Stimulated activated CD8-positive, alpha-beta memory T cell treated with anti-CD3 and anti-CD28 coated beads, Interleukin-12 subunit alpha, Interleukin-12 subunit beta, amount 100 ng/mL, for 24 hours (primary cell): Measurements from ENCODE around the gene TCFL5.

Source experiments
- DNase-seq: peaks from one replicate; pipeline ENCODE4 v3.0.0-alpha.2; 2020; ENCODE audit errors: extremely low read depth

TCFL5 gene

GRCh38 chr20:62812181-62812906 lies 49.3 kb downstream of the TCFL5 start:
- DNase-seq: no peak

DNA sequence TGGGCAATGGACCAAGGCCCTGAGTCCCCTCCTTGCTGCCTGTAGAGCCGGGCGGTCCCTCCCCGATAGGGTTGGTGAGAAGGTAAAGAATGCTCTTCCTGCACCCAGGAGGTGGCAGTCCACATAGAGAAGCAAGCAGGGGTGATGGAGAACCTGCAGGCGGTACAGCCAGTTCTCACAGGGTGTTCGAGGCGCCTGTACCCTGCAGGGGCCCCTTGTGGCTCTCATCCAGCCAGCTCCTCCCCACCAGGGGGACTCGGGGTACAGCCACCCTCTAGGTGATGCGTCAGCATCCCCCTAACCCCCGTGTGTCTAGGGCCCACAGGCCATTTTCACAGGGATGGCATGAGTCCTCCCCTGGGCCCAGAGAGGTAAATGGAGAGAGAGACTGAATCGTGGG lies 49.9 kb downstream of the TCFL5 start:
- DNase-seq: no peak

GRCh38 chr20:62811320-62811719 lies 50.3 kb downstream of the TCFL5 start:
- no peak for DNase-seq

DNA sequence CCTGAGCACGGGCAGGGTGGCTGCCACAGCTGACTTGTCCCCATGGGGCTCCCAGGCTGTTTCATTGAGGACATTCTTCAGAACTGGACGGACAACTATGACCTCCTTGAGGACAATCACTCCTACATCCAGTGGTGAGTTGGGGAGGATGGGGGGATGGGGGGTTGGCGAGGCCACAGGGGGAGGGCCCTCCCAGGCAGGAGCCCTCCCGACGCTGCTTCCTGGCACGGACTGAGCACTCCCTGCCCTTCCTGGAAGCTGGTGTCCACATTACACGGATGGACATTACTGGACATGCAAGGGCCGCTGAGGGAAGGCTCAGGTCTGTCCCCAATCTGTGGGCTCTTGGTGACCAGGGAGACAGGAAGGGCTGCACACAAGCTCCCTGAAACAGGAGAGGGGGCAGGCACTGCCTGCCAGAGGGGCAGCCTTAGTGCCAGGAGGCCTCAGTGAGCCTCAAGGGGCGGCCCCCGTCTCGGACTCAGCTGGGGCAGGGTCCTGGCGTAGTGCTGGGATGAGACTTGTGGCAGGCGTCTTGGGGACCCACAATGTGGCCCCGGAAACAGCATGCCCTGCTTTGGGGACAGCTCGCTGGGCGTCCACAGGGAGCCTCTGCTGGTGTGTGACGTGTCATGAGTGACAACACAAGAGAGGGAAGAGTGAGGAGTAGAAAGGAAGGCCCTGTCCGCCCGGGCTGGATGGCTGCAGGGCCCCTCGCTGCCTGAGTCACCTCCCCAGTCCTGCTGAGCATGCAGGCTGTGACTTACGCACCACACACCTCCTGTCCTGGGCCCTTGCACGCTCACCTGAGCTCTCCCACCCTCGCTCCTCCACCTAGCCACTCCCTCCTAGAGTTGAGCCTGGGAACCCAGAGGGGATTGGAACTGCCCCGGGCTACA lies 51.8 kb downstream of the TCFL5 start:
- DNase-seq: no peak

DNA sequence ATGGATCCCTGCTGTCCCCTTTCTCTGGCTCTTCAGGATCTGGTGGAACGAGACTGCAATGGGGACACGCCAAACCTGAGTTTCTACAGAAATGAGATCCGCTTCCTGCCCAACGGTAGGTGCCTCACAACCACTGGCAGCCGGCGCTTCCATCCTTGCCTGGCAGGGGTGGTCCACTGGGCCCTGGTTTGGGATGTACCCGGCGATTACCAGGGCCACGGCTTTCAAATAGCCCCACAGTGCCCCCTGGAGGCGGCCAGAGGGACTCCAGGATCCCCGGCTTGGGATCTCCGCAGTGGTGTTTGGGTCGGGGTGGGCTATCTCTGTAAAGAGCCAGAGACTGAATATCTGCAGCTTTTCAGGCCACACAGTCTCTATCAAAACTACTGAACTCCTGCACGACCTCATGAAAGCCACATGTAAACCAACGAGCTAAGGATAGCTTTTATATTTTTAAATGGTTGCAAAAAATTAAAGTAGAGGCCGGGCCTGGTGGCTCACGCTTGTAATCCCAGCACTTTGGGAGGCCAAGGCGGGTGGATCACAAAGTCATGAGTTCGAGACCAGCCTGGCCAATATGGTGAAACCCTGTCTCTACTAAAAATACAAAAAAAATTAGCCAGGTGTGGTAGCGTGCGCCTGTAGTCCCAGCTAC lies 53.3 kb downstream of the TCFL5 start:
- peak; percentile 40 for DNase-seq

GRCh38 chr20:62807444-62808210 lies 54.0 kb downstream of the TCFL5 start:
- DNase-seq: no peak

DNA sequence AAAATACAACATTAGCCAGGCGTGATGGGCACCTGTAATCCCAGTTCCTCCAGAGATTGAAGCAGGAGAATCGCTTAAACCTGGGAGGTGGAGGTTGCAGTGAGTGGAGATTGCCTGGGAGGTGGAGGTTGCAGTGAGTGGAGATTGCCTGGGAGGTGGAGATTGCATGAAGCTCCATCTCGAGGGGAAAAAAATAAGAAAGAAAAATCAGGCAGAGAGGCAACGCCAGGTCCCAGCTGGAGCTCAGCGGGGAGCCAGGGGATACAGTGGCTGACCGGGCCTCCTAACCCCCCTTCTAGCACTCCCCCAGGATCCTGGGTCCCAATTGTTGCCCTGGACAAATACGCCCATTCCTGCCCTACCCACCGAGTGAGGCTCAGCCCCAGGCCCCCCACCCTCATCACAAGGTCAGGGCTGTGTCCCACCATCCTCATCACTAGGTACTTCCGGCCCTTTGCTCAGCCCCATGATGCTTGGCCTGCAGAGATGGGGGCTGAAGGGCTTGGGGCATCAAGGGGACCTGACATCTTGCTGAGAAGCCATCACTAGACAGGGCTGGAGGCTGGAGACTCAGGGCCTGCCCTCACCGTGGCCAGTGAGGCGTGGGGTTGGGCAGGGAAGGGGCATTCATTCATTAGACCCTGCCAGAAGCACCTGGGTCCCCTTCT lies 55.1 kb downstream of the TCFL5 start:
- no peak for DNase-seq

DNA sequence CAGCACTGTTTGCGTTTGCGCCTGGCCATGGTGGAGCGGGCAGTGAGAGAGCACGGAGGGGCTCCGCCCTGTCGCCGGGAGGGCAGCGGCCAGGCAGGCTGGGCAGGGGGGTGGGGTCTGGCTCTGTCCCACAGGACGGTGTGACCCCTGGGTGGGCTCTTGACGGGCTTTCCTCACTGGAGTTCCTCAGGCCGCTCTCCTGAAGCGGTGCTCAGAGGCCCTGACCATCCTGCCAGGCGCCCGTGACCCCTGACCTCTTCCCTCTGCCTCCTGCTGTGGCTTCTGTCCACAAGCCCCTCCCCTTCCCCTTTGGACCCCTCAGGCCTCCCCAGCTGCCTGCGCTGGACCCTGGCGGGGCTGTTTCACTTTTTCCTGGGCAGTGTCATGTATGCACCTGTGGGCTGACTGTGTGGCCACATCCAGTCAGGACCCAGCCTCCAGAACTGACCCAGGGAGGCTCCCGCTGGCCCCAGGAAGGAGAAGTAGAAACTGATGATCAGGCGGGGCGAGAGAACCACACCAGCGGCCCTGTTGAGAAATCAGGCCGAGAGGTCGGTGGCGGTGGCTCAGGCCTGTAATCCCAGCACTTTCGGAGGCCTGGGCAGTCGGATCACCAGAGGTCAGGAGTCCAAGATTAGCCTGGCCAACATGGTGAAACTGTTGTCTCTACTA lies 55.8 kb downstream of the TCFL5 start:
- no peak for DNase-seq

- DNase-seq: no peak
Observed at GRCh38 chr20:62805155-62805710, 56.4 kb downstream of the TCFL5 start.

DNA sequence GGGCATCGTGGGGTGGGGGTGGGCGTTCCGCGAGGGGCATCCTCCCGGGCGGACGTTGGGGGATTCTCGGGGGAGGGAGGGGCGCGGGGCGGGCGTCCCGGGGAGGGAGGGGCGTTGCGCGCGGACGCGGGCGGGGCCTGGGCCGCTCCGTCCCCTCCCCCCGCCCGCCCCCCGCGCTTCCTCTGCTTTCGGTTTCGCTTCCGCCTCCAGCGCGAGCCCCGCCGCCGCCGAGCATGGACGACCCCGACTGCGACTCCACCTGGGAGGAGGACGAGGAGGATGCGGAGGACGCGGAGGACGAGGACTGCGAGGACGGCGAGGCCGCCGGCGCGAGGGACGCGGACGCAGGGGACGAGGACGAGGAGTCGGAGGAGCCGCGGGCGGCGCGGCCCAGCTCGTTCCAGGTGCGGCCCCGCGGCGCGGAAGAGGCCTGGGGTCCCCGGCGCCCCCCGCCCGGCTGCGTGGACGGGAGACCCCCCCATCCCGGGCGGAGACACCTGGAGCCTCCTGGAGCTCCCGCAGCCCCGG lies 56.9 kb downstream of the TCFL5 start, which contains the start of gene OGFR:
OGFR (plus strand) TSS at position 209 of the 528 bp plus-strand sequence; CDS start at position 234, 25 bp downstream.
- DNase-seq: peak; percentile 33

DNA sequence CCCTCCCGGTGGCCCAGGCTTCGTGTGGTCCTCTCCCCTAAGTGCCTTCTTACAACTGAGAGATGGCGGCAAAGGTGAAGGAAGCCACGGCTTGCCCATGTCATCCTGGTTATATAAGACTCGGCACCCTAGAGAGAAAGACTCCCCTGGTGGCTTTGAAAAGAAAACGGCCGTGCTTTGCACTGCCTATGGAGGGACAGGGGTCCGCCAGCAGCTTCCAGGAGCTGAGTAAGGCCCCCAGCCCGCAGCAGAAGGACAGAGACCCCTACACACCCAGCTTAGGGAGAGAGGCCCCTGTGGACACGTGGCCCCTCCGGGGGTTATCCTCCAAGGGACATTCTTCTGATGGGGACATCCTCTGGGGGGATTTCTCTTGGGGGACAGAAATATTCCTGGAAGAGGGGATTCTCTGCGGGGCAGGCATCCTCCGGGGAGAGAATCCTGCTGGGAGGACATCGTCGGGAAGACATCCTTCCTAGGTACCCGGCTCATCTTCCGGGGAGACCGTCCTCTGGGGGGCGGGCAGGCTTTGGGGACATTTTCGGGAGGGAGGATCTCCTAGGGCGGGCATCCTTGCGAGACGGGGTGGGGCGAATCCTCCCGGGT lies 57.5 kb downstream of the TCFL5 start:
- no peak for DNase-seq

DNA sequence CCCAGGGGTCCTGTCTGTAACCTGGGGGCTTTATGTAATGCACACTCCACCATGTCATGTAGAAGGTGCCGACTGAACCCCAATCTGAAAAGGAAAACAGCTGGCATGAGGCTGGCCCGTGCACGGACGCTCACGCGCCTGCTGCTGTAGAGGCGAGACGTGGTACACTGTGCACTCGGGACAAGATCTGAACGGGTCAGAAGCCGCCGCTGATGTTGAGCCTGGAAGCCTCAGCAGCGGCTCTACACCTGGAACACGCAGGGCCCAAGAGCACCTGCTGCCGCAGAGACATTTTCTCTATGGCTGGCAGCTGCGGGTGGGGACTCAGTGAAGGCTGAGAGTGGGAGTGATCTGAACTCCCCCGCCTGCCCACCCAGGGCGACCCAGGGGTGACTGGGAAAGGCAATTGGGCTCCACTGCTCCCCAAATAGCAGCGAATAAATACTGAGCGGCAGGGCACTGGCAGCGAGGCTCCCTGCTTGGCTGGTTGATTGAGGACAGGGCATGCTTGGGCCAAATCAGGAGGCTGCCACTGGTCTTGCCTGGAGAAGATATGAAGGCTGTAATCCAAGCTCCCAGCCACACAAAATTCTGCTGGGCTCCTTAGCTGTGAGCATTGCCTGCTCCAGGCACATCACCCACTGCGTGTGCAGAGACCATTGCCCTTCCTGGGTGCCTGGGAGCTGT lies 59.5 kb downstream of the TCFL5 start:
- DNase-seq: no peak

- no peak for DNase-seq
Observed at GRCh38 chr20:62801284-62802010, 60.2 kb downstream of the TCFL5 start.

GRCh38 chr20:62800314-62801259 lies 61.0 kb downstream of the TCFL5 start:
- no peak for DNase-seq

DNA sequence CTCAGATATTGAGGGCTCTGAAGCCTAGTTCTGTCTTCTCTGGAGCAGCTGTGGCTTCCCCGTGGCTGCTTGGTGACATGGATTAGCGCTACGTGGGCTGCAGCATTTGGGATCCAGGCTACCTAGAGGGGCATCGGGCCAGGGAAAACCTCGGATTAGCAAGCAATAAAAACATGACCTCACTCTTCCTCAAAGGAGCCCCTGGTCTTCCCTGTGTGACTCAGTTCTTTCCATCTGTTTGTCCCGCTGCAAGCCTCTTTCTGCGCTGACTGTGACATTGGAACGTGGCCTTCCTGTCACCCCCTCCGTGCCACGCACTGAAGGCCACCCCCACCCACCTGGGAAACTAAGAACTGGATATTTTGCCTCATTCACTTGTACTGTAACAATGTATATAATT lies 61.7 kb downstream of the TCFL5 start:
- DNase-seq: no peak

DNA sequence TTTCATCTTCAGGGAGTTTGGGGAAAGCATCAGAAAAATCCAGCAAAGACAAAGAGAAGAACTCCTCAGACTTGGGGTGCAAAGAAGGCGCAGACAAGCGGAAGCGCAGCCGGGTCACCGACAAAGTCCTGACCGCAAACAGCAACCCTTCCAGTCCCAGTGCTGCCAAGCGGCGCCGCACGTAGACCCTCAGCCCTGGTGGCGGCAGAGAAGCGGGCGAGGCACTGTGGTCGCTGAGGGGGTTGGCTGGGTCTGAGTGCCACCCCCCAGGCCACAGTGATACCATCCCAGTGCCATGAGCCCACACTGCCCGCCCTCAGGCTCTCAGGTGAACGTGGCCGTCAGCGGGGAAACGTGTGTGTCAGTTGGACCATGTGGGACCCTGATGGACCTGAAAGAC lies 62.2 kb downstream of the TCFL5 start:
- no peak for DNase-seq

- no peak for DNase-seq
Observed at GRCh38 chr20:62799036-62799435, 62.6 kb downstream of the TCFL5 start.
